Measurements from ENCODE around the gene GLI3. TPM values are rescaled to one million over a fixed set of nuclear protein-coding genes. Genes with fewer than 3 reads are reported as not detected.
A peak's percentile ranks its signal among the peaks of the same experiment; 100 is the strongest.

GLI3 gene
- polyA plus RNA-seq, 2 of the 4 experiments (the other 2 are of a cell fraction): 0.09 TPM; not detected in 1

- POLR2A ChIA-PET: no interaction called here
- FAIRE-seq: no peak
These were observed 39.6 kb downstream of the GLI3 start for GRCh38 chr7:42197451-42197850.

GRCh38 chr7:42194238-42194637 lies 42.8 kb downstream of the GLI3 start:
- H3K9me3 ChIP-seq: no peaks in the 10 kb centered on the region
- DNase-seq (ENCODE audit: low read depth in 1 of 2, low spot score in 1 of 2) (no peak), ATAC-seq (no peak), FAIRE-seq (peak; percentile 28)
- H3K4me1 ChIP-seq: no peaks in the 10 kb centered on the region
- H3K27ac ChIP-seq: no peak overlapping the region
- 74% methylated on average over 4 of the region's 4 CpGs for WGBS (ENCODE audit: missing lambda C conversion rate)
- H3K4me3 ChIP-seq: no peak overlapping the region
- TF ChIP-seq HOXB13 (CRISPR knock-in tag; IDR thresholded peaks at IDR 0.05; ENCODE audit: low read depth) (no peak), SREBF2 (IDR thresholded peaks at IDR 0.05) (no peak), MYC (IDR thresholded peaks at IDR 0.05; ENCODE audit: borderline replicate concordance, low read length) (no peak), KDM5A (IDR thresholded peaks at IDR 0.05) (no peak), ESRRA (IDR thresholded peaks at IDR 0.05; ENCODE audit: borderline replicate concordance, low read length) (no peak), JUNB (IDR thresholded peaks at IDR 0.05) (no peak), PHF8 (IDR thresholded peaks at IDR 0.05; ENCODE audit: borderline replicate concordance, low read depth) (no peak), KDM1A (IDR thresholded peaks at IDR 0.05; ENCODE audit: low read depth) (no peak), ZNF302 (CRISPR knock-in tag; IDR thresholded peaks at IDR 0.05) (no peak), CBX8 (IDR thresholded peaks at IDR 0.05) (no peak), POLR2AphosphoS2 (conservative IDR thresholded peaks at IDR 0.05; ENCODE audit: low read length) (no peak), FOXS1 (CRISPR knock-in tag; IDR thresholded peaks at IDR 0.05) (no peak), RCOR1 (IDR thresholded peaks at IDR 0.05; ENCODE audit: low read depth, low read length) (no peak), RFX5 (IDR thresholded peaks at IDR 0.05) (no peak), HOXB5 (CRISPR knock-in tag; IDR thresholded peaks at IDR 0.05) (no peak), JUN (IDR thresholded peaks at IDR 0.05) (no peak), ATOH8 (CRISPR knock-in tag; IDR thresholded peaks at IDR 0.05; ENCODE audit: low read depth) (no peak), CTCF (IDR thresholded peaks at IDR 0.05) (no peak), POLR2A (IDR thresholded peaks at IDR 0.05; ENCODE audit: low read length) (no peak)
- ChIA-PET CTCF (interaction anchor here (0.8 to 1.1 kb wide), 2 partner anchors 14 to 39 kb away, joined by 3 to 5 read pairs; no protein-coding TSS in a partner anchor), POLR2A (interaction anchor here (0.6 kb wide), 1 partner anchor 543 kb away, joined by 3 read pairs; no protein-coding TSS in a partner anchor)
- no peak overlapping the region for H3K4me2 ChIP-seq

More at GRCh38 chr7:42197451-42197850, 39.6 kb downstream of the GLI3 start:
- TF ChIP-seq TP53 (CRISPR knock-in tag; IDR thresholded peaks at IDR 0.05) (no peak), EP300 (IDR thresholded peaks at IDR 0.05) (no peak), PBX3 (IDR thresholded peaks at IDR 0.05) (no peak), BCL3 (IDR thresholded peaks at IDR 0.05) (no peak)
- Histone ChIP-seq H3K4me2 (no peak overlapping the region), H3K4me1 (no peaks in the 10 kb centered on the region), H3K27ac (no peak overlapping the region), H3K4me3 (no peak overlapping the region), H3K9me3 (no peaks in the 10 kb centered on the region)
- ATAC-seq (no peak), DNase-seq (ENCODE audit: low read depth in 1 of 2, low spot score in 1 of 2) (no peak)
- CTCF ChIA-PET: no interaction called here
- WGBS (ENCODE audit: missing lambda C conversion rate): 82% methylated on average over 12 of the region's 12 CpGs
